LNCAP (cell line): Measurements from ENCODE around the gene PRDM7.

Source experiments
- TF ChIP-seq, protein P1 (sequence below): fragments of 450-650 bp; IDR thresholded peaks from 2 replicates; pipeline ENCODE4 v1.5.1; 2017; ENCODE audit warnings: mild to moderate bottlenecking

PRDM7 gene

DNA sequence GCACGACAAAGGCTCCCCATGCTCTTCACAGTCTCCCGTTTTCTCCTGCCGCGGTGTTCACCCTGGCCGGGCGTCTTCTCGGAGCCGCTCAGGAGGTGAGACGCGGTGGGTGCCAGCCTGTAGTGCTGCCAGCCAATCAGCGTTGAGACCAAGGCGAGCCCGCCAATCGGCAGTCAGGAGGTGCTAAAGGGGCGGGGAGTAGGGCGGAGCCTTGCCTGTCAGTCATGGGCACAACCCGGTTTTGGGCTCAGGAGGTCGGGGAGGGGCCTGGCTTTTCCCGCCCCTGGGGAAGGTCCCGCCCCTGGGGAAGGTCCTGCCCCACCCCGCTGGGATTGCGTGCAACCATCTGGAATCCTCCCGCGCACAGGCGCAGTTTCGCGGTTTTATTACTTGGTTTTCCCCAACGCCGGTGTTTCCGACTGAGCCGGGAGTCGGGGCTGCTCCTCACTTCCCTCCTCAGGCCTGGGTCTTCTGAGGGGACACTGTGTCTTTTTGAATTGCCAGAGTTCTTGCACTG is at the start of gene PRDM7:
TSS of gene PRDM7 (minus strand) at position 92 of the 517 bp plus-strand sequence. CDS start 1,421 bp downstream, outside the sequence.
- TF ChIP-seq, protein P1, sequence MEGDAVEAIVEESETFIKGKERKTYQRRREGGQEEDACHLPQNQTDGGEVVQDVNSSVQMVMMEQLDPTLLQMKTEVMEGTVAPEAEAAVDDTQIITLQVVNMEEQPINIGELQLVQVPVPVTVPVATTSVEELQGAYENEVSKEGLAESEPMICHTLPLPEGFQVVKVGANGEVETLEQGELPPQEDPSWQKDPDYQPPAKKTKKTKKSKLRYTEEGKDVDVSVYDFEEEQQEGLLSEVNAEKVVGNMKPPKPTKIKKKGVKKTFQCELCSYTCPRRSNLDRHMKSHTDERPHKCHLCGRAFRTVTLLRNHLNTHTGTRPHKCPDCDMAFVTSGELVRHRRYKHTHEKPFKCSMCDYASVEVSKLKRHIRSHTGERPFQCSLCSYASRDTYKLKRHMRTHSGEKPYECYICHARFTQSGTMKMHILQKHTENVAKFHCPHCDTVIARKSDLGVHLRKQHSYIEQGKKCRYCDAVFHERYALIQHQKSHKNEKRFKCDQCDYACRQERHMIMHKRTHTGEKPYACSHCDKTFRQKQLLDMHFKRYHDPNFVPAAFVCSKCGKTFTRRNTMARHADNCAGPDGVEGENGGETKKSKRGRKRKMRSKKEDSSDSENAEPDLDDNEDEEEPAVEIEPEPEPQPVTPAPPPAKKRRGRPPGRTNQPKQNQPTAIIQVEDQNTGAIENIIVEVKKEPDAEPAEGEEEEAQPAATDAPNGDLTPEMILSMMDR: no peak

DNA sequence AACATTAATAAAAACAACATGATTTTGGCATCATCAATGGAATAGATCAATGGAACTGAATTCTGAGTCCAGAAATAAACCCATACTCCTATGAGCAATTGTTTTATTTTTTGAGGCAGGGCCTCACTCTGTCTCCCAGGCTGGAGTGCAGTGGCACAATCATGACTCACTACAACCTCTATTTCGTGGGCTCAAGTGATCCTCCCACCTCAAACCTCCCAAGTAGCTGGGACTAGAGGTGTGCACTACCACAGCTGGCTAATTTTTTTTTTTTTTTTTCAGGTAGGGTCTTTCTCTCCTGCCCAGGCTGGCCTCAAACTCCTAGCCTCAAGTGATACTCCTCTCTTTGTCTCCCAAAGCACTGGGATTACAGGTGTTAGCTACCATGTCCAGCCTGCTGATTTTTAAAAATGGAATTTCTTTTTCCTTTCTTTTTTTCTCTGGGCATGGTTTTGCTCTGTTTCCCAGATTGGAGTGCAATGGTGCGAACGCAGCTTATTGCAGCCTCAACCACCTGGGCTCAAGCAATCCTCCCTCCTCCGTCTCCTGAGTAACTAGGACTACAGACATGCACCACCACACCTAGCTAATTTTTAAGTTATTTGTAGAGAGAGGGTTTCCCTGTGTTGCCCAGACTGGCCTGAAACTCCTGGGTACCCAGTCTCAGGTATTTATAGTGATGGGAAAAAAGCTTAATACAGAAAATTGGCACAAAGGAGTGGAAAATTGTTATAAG is 7.3 kb upstream of the PRDM7 start:
- TF ChIP-seq, protein P1: no peak

DNA sequence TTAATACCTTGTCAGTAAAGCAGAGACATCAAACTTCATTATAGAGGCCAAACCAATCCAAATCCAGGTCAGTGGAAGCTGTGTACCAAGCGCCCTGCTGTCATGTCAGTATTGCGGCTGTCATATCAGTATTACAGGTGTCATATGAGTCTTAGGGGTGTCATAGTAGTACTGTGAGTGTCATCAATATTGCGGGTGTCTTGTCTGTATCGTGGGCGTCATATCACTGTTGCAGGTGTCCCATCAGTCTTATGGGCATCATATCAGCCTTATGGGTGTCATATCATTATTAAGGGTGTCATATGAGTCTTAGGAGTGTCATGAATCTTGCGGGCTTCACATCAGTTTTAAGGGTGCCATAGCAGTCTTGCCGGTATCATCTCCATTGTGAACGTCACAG is 6.0 kb upstream of the PRDM7 start:
- TF ChIP-seq, protein P1: no peak

DNA sequence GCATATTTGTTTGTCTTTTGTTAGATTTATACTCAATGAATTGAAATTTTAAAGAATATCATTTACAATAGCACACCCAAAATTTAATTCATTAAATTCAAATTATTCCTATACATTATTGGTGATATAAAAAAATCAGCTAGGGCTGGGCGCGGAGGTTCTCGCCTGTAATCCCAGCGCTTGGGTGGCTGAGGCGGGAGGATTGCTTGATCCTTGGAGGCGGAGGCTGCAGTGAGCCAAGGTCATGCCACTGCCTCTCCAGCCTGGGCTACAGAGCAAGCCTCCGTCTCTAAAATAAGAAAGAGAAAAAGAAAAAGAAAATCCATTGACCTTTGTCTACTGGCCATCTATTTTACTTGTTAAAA is 4.5 kb upstream of the PRDM7 start:
- TF ChIP-seq, protein P1: no peak

DNA sequence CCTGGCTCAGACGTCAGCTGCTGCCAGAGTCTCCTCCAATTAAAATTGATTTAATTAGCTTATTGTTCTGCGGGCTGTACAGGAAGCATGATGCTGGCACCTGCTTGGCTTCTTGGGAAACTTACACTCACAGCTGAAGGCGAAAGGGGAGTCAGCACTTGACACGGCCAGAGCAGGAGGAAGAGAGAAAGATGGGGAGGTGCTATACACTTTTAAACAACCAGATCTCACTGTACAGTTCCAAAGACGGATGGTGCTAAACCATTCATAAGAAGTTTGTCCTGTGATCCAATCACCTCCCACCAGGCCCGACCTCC is 1.4 kb upstream of the PRDM7 start:
- TF ChIP-seq, protein P1: no peak

DNA sequence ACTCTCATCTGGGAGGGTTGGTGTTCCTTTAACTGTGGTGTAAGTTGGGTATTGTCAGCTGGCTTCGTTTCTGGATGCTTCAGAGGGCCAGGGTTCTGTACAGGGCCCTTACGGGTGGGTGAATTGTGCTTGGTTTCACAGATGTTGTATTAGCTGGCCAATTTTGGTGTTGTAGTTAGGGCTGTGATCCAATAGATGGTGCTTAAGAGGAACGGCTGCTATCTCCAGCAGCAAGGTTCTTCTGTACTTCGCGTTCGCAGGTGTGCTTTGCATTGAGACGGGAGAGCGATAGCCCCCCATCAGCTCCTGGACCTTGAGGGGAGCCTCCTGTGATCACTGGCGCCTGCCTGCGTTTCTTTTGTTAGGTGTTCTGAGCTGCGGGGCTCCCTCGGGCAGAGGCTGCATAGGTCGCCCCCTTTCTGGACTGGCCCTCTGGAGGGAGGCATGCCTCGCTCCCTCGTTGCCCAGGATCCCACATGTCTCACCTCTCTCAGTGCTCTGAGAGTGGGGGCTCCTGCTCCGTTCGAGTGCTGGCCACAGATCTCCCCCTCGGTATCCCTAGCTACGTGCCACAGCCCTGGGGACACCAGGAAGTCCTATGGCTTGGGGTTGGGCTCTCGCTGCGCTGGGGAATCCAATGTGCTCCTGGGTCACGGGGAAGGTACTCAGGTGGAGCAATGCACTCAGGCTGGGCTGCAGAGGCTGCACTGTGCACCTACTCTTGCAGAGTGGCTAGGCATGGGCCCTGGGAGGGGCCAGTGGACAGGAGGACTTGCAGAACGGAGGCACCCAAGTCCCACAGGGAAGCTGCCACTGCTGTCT is 837 bp upstream of the PRDM7 start:
- TF ChIP-seq, protein P1: no peak

DNA sequence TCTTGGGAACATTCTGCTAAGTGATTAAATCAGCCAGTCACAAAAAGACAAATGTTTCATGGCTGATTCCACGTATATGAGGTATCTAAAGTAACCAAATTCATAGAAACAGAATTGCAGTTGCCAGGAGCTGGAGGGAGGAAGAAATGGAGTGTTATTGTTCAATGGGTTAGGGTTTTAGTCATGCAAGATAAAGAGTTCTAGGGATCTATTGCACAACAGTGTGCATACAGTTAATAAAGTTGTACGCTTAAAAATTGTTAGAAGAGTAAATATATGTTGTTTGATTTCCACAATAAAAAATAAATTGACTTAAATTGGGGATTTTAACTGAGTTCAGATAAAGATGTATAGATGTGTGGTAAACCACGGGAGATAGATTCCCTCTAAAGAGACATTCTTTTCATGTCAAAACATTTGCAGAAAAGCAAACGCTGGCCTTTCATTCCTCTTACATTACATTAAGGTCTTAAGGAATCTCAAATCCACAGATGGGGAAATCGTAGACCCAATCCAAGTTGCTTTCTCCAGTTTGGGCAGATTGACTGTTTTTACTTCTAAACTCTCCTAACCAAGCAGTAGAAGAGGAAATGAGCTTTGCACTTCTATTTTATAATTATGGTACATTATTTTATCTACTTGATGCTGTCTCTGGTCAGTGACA is 4.6 kb downstream of the PRDM7 start:
- TF ChIP-seq, protein P1: no peak
